IPS-NIHi7 (cell line): ENCODE results near the gene C1QL1.

Source experiments
- DNase-seq: peaks from one replicate; pipeline ENCODE4 v3.0.0; 2012; ENCODE audit warnings: mixed read lengths; ENCODE audit errors: extremely low spot score

Gene C1QL1

GRCh38 chr17:44968225-44969143, at the start of gene C1QL1:
Gene C1QL1 (minus strand): TSS chr17:44968303. CDS start chr17:44968048, 255 bp downstream.
- peak; percentile 99 for DNase-seq

DNA sequence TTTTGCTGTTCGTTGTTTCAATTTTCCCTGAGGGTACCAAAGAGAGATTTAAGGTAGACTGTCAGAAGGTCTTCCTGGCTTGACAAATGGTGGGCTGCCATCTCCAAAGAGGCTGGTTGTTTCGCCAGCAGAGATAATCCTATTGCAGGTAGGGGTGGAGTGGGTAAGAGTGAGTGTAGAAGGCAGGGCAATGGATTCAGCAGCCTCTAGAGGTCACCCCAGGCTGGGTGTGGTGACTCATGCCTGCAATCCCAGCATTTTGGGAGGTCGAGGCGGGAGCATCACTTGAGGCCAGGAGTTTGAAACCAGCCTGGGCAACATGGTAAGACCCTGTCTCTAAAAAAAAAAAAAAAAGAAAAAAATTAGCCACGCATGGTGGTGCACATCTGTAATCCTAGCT, 48.7 kb upstream of the C1QL1 start:
- DNase-seq, result no peak

- DNase-seq, result no peak
These were observed 48.1 kb upstream of the C1QL1 start for GRCh38 chr17:45016237-45016636.

- DNase-seq, result no peak
These were observed 45.2 kb upstream of the C1QL1 start for GRCh38 chr17:45013021-45013997.

- DNase-seq, result no peak
These were observed 43.7 kb upstream of the C1QL1 start for GRCh38 chr17:45011767-45012166.

DNA sequence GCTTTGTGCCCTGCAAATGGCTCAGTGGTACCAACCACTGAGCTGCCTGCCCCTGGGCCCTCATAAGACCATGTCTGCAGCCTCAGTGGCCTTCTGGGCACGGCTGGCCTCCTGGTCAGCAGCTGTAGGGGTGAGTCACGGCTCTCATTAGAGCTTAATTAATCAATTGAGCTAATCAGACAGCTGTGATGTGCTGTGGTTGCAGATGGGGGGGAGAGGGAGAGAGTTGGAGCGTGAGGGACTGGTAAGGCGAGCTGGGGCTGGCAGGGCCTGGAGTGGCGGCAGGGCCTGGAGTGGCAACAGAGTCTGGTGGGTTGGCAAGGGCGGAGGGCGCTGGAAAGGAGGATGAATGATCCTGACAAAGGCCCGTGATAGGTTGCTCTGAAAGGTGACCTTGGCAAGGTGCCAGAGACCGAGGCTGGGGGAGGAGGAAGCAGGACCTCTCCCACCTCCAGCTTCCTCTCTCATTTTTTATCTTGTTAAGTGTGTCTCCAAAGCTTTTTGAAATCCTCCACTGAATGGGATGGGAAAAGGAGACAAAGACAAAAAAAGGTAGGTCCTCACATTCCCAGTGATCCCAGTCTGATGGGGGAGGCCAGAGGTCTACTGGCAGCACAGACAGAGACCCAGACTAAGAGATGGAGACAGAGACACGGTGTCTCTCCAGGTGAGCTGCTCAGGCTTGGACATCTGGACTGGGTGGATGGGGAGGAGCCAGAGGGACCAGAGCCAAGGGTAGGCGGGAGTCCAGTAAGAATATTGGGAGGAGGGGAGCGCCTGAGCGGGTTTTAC, 41.8 kb upstream of the C1QL1 start:
- no peak for DNase-seq

- no peak for DNase-seq
These were observed 40.1 kb upstream of the C1QL1 start for GRCh38 chr17:45008216-45008615.

- DNase-seq, result peak; percentile 78
These were observed 38.9 kb upstream of the C1QL1 start for GRCh38 chr17:45006927-45007461.

DNA sequence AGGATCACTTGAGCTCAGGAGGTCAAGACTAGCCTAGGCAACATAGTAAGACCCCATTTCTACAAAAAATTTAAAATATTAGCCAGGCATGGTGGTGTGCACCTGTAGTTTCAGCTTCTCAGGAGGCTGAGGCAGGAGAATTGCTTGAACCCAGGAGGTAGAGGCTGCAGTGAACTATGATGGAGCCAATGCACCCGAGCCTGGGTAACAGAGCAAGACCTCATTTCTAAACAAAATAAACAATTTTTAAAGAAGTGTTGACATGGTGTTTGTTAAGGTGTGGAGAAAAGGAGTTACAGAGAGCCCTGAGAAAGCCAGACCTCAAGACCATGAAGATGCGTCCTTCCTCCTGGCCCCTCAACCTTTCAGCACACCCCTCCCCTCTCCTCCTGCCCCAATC, 37.6 kb upstream of the C1QL1 start:
- no peak for DNase-seq

GRCh38 chr17:45004388-45004787, 36.3 kb upstream of the C1QL1 start:
- no peak for DNase-seq

DNA sequence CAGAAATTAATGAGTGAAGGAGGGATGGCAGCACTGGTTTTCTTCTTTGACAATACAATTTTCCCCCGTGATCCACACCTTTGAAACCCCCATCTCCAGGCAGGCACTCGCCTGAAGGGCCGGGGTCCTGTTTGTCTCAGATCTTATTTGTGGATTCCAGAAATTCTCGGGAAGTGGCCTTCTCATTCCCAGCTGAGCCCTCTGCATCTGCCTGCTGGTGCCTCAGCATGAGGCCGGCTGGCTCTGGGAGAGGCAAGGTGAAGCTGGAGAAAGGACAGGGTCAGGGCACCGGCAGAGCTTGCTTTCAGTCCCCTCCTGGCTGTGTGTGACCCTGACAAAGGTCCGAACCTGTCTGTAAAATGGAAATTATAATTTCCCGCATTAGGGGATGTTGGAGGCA, 35.8 kb upstream of the C1QL1 start:
- no peak for DNase-seq

- DNase-seq, result no peak
These were observed 33.2 kb upstream of the C1QL1 start for GRCh38 chr17:45001310-45001709.

GRCh38 chr17:44999433-44999832, 31.3 kb upstream of the C1QL1 start:
- no peak for DNase-seq

DNA sequence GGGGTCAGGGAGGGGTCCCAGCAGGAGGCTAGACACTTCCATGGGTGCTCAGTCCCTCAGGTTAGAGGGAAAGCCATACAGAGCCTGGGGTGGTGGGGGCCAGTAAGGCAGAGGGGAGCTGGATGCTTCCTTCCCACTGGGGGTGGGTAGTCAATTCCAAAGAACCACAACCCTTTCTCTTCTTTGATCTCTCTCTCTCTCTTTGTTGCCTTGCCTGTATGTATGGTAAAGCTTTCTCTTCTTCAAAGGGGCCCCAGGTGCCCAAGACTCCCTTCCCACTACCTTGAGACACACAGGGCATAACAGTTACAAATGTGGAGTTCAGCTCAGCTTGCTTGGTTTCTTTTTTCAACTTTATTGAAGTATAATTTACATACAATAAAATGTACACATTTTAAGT, 30.5 kb upstream of the C1QL1 start:
- DNase-seq, result no peak

DNA sequence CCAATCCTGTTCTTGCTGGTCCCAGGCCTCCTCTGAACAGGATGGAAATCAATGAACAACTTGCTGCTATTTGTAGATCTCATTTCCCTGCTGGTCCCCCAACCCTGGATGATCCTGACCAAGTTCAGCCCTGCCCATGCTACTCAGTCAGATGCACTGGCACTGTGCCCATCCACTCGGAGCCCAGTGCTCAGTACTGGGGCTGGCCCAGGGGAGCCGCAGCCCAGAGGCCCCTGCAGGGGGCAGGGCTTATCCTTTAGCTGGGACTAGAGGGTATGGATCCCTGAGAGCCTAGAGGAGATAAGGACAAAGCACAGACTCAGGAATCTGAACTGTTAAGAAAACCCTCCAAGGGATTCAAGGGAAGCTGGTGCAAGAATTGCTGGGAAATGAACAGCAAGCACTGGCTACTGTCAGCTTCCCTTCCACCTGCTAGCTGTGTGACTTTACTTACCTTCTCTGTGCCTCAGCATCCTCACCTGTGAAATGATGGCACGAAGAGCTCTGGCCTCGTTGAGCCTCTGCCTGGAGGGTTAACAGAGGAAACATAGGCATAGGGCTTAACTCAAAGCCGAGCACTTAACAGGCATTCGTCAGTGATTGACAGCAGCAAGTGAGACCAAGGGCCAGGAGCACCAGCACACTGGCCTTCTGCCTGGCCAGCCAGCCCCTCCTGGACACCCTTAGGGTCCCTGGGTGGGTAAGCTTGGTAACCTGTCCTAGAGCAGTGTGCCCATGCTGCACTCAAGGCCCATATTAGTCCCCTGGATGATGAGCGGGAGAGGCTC, 29.8 kb upstream of the C1QL1 start:
- DNase-seq, result no peak

DNA sequence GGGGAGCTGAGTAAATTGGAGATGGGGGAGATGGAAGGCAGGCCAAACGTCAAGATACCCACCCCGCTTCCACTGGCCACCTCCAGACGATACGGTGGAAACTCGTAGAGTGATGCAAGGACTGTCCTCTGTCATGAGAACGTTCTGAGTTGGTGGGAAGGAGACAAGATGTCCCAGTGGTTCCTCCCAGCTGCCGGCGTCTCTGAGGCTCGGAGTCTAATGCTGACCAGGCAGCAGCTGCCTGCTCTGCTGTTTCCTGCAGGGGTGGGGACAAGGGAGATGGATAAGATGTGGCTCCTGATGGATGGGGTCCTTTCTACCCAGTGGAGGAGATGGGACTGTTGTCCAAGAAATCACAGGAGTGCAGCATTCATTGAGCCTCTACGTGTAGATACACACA, 28.2 kb upstream of the C1QL1 start:
- DNase-seq, result no peak

- DNase-seq, result no peak
These were observed 27.4 kb upstream of the C1QL1 start for GRCh38 chr17:44995436-44996001.

DNA sequence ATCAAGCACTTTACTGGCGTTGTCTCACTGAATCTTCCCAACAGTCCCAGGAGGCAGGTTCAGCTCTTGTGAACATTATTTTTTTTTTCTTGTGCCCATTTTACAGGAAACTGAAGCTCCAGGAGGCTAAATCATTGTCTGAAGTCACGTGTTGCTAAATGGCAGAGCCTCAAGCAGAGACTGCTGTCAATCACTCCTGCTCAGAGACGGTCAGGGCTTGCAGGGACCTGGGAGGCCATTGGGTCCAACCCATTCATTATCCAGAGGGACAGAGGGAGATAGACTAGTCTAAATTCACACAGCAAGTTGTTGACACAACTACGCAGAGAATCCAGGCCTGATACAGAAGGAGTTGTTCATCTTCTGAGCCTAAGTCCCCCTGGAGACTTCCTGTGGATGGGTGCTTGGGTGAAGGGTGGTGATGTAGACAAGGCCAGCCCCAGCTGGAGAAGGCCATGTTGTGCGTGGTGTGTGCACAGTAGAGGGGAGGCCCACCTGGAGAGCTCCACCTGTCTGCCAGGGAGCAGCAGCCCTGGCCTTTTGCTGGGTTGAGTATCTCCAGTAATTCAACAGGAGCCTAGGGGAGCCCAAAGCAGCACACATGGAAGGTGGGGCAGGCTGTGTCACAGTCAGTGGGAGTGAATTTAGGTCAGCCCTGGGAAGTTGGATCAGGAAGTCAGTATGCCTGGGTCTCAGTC, 24.3 kb upstream of the C1QL1 start:
- DNase-seq, result no peak

- no peak for DNase-seq
These were observed 22.9 kb upstream of the C1QL1 start for GRCh38 chr17:44990994-44991393.
